ENCODE results near the gene GPR152.

The GPR152 gene

GRCh38 chr11:67452141-67452952 lies at the start of gene GPR152:
Gene GPR152 (minus strand): TSS chr11:67452729. CDS start chr11:67452724, 5 bp downstream.
- TF ChIP-seq ZFX (IDR thresholded peaks at IDR 0.05; ENCODE audit: borderline replicate concordance): no peak
- TF ChIP-seq CTCF (IDR thresholded peaks at IDR 0.05): 0 out of 2 replicates have a peak, but pooled peaks have one; percentile 13
- H3K27ac ChIP-seq: peak within 1 kb of the TSS; percentile 61

GRCh38 chr11:67501854-67502253 lies 49.3 kb upstream of the GPR152 start:
- no peak overlapping the region for H3K27ac ChIP-seq
- TF ChIP-seq CTCF (IDR thresholded peaks at IDR 0.05) (no peak), ZFX (IDR thresholded peaks at IDR 0.05; ENCODE audit: borderline replicate concordance) (no peak)

GRCh38 chr11:67500831-67501715 lies 48.5 kb upstream of the GPR152 start:
- no peak overlapping the region for H3K27ac ChIP-seq
- TF ChIP-seq CTCF (IDR thresholded peaks at IDR 0.05) (no peak), ZFX (IDR thresholded peaks at IDR 0.05; ENCODE audit: borderline replicate concordance) (no peak)

- no peak overlapping the region for H3K27ac ChIP-seq
- TF ChIP-seq ZFX (IDR thresholded peaks at IDR 0.05; ENCODE audit: borderline replicate concordance) (no peak), CTCF (IDR thresholded peaks at IDR 0.05) (no peak)
These were observed 47.9 kb upstream of the GPR152 start for GRCh38 chr11:67500484-67500821.

- TF ChIP-seq CTCF (IDR thresholded peaks at IDR 0.05) (no peak), ZFX (IDR thresholded peaks at IDR 0.05; ENCODE audit: borderline replicate concordance) (no peak)
- H3K27ac ChIP-seq: no peak overlapping the region
These were observed 47.4 kb upstream of the GPR152 start for GRCh38 chr11:67499808-67500483.

GRCh38 chr11:67498544-67498972 lies 46.0 kb upstream of the GPR152 start:
- TF ChIP-seq CTCF (IDR thresholded peaks at IDR 0.05) (no peak), ZFX (IDR thresholded peaks at IDR 0.05; ENCODE audit: borderline replicate concordance) (no peak)
- no peak overlapping the region for H3K27ac ChIP-seq
